HCT116 (cell line): Measurements from ENCODE around the gene PLK4. TPM values are rescaled to one million over a fixed set of nuclear protein-coding genes. Genes with fewer than 3 reads are reported as not detected.
"Not testable (repeated sequence)": the region's sequence is repeated elsewhere in the genome, so short reads cannot be mapped to it uniquely, and the experiment has no call there.

Source experiments
- ATAC-seq: fragments of 200-7000 bp; cut with Tn5 transposase; 2 replicates; pipeline ENCODE4 v1.9.1; 2020; ENCODE audit warnings: mild to moderate bottlenecking, moderate library complexity
- BruUV-seq: library from RNA; stranded (reverse); fragments of 400-500 nt; replicated peaks from 2 replicates; lab custom pipeline; 2021; lab: Mats Ljungman, UMichigan
- CTCF ChIA-PET: fragments of 300-600 bp; sonication (Branson Sonifier 250); formaldehyde crosslinking; loops from one replicate; lab custom pipeline; 2021; ENCODE audit warnings: antibody characterized with exemption; lab: Charles Lee
- POLR2A ChIA-PET: fragments of 300-600, 350-600 bp; sonication (Branson Sonifier 250); formaldehyde crosslinking; loops from one replicate; lab custom pipeline; 2021; ENCODE audit warnings: antibody characterized with exemption; lab: Charles Lee
- RAD21 ChIA-PET, 2 experiments: fragments of 300-600 bp; sonication (Branson Sonifier 250); formaldehyde crosslinking; loops; one replicate each; lab custom pipeline; 2023; ENCODE audit warnings: low total read pairs in 2 of 2; ENCODE audit not compliant: uncharacterized antibody in 2 of 2, unreplicated experiment in 2 of 2, low non-redundant PET in 1 of 2; lab: Charles Lee
- DNase-seq: peaks from one replicate; pipeline ENCODE4 v3.0.0-alpha.2; 2010; ENCODE audit warnings: low read depth, low spot score
- H2AFZ ChIP-seq: fragments of 200-600 bp; shearing (Covaris generic), sonication (generic); 2 replicates; pipeline ENCODE4 v1.6.1; 2017; ENCODE audit warnings: low read depth, mixed run types, mixed read lengths, antibody characterized with exemption, low read length; ENCODE audit not compliant: poor library complexity, severe bottlenecking
- H3K27ac ChIP-seq: 2 replicates; pipeline ENCODE4 v1.5.1; 2012; ENCODE audit warnings: low read depth, low read length
- H3K27me3 ChIP-seq: fragments of 200-600 bp; sonication (generic); 2 replicates; pipeline ENCODE4 v1.6.1; 2016; ENCODE audit warnings: mixed run types, low read length, mixed read lengths; ENCODE audit not compliant: insufficient read depth
- H3K36me3 ChIP-seq, 2 experiments: fragments of 200-500 bp in 1 of 2; fragments of 200-600 bp in 1 of 2; sonication (Bioruptor generic) in 1 of 2; sonication (generic) in 1 of 2; 2 replicates each; pipeline versions ENCODE4 v1.5.1 to v1.6.1; 2014 to 2016; ENCODE audit warnings: low read length in 2 of 2, inconsistent platforms in 1 of 2, mixed read lengths in 1 of 2, mixed run types in 1 of 2; ENCODE audit not compliant: insufficient read depth in 2 of 2, control insufficient read depth in 1 of 2
- H3K4me1 ChIP-seq, 2 experiments: fragments of 200-600 bp in 1 of 2; sonication (generic) in 1 of 2; 2 replicates each; pipeline versions ENCODE4 v1.5.1 to v1.6.1; 2012 to 2017; ENCODE audit warnings: low read length in 2 of 2, inconsistent platforms in 1 of 2, mild to moderate bottlenecking in 1 of 2, mixed read lengths in 1 of 2, mixed run types in 1 of 2, moderate library complexity in 1 of 2; ENCODE audit not compliant: insufficient read depth in 2 of 2, control insufficient read depth in 1 of 2
- H3K4me2 ChIP-seq: fragments of 200-600 bp; sonication (generic); 2 replicates; pipeline ENCODE4 v1.6.1; 2017; ENCODE audit warnings: mixed run types, low read length, mixed read lengths
- H3K4me3 ChIP-seq, 2 experiments: fragments of 200-600 bp in 1 of 2; sonication (generic) in 1 of 2; replicated peaks in 1 of 2; 2 replicates each; pipeline ENCODE4 v1.5.1; 2011 to 2016; ENCODE audit warnings: low read length in 2 of 2, control low read depth in 1 of 2, low read depth in 1 of 2, mild to moderate bottlenecking in 1 of 2, mixed read lengths in 1 of 2, mixed run types in 1 of 2
- H3K79me2 ChIP-seq: fragments of 200-600 bp; sonication (generic); 2 replicates; pipeline ENCODE4 v1.6.1; 2017; ENCODE audit warnings: mild to moderate bottlenecking, mixed run types, low read length, moderate library complexity, mixed read lengths; ENCODE audit not compliant: insufficient read depth
- H3K9ac ChIP-seq: fragments of 200-600 bp; sonication (generic); 2 replicates; pipeline ENCODE4 v1.6.1; 2016; ENCODE audit warnings: low read length, mixed read lengths
- H3K9me2 ChIP-seq: fragments of 200-600 bp; sonication (generic), shearing (Covaris generic); 2 replicates; pipeline ENCODE4 v1.6.1; 2017; ENCODE audit warnings: mixed run types, mild to moderate bottlenecking, moderate library complexity; ENCODE audit not compliant: insufficient read depth
- H3K9me3 ChIP-seq, 2 experiments: fragments of 200-500 bp in 1 of 2; fragments of 200-600 bp in 1 of 2; sonication (Bioruptor generic) in 1 of 2; sonication (generic) in 1 of 2; 2 replicates each; pipeline ENCODE4 v1.6.1; 2014 to 2017; ENCODE audit warnings: low read length in 2 of 2, mixed read lengths in 2 of 2, inconsistent platforms in 1 of 2, low read depth in 1 of 2, mild to moderate bottlenecking in 1 of 2, mixed run types in 1 of 2, moderate library complexity in 1 of 2; ENCODE audit not compliant: control insufficient read depth in 1 of 2, insufficient read depth in 1 of 2
- H4K20me1 ChIP-seq: fragments of 200-600 bp; sonication (generic), shearing (Covaris generic); 2 replicates; pipeline ENCODE4 v1.6.1; 2017; ENCODE audit warnings: mixed run types, mild to moderate bottlenecking, moderate library complexity; ENCODE audit not compliant: insufficient read depth
- CBX3 ChIP-seq: IDR thresholded peaks from 2 replicates; pipeline ENCODE4 v1.6.1; 2012; ENCODE audit warnings: low read depth
- EGR1 ChIP-seq: IDR thresholded peaks from 2 replicates; pipeline ENCODE4 v1.6.1; 2012; ENCODE audit warnings: low read depth
- EZH2 ChIP-seq: fragments of 200-600 bp; sonication (generic); IDR thresholded peaks from 2 replicates; pipeline ENCODE4 v1.6.1; 2017; ENCODE audit warnings: antibody characterized with exemption, mixed run types
- FOSL1 ChIP-seq: IDR thresholded peaks from 2 replicates; pipeline ENCODE4 v1.6.1; 2012; ENCODE audit warnings: low read depth
- RAD21 ChIP-seq: IDR thresholded peaks from 2 replicates; pipeline ENCODE4 v1.6.1; 2012; ENCODE audit warnings: low read depth, mild to moderate bottlenecking
- SIN3A ChIP-seq: IDR thresholded peaks from 2 replicates; pipeline ENCODE4 v1.6.1; 2012; ENCODE audit warnings: low read depth
- SP1 ChIP-seq: IDR thresholded peaks from 2 replicates; pipeline ENCODE4 v1.6.1; 2012; ENCODE audit warnings: low read depth
- TCF7L2 ChIP-seq: IDR thresholded peaks from 2 replicates; pipeline ENCODE4 v1.7.0; 2011; ENCODE audit warnings: borderline replicate concordance, inconsistent platforms; ENCODE audit not compliant: insufficient read depth, insufficient read length; ENCODE audit errors: extremely low read depth
- intact Hi-C: fragments of 100-400 bp; cut with micrococcal nuclease; formaldehyde crosslinking; loops from 2 replicates; pipeline ENCODE4 v1.10.0; 2022
- total RNA-seq: library from RNA; stranded (reverse); gene quantifications from one replicate; pipeline ENCODE4 v1.2.1, GENCODE V29; 2021; ENCODE audit not compliant: unreplicated experiment
- TF ChIP-seq, protein P1 (sequence below): IDR thresholded peaks from 2 replicates; pipeline ENCODE4 v1.6.1; 2011; ENCODE audit warnings: mild to moderate bottlenecking, low read length, moderate library complexity; ENCODE audit not compliant: insufficient replicate concordance; ENCODE audit errors: extremely low read depth

Gene PLK4
- total RNA-seq, 1 experiment from 2014 or later, result 34.8 TPM

DNA sequence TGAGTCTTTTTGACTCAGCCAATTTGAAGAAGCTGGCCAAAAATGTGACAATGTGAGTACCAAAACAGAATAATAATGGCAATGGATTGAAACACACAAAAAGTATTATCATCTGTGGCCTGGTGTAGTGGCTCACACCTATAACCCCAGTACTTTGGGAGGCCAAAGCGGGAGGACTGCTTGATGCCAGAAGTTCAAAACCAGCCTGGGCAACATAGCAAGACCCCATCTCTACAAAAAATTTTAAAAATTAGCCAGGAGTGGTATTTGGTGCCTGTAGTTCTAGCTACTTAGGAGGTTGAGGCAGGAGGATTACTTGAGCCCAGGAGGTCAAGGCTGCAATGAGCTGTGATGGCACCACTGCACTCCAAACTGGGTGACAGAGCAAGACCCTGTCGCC, 41.5 kb downstream of the PLK4 start:
- POLR2A ChIA-PET, result no interaction called here

DNA sequence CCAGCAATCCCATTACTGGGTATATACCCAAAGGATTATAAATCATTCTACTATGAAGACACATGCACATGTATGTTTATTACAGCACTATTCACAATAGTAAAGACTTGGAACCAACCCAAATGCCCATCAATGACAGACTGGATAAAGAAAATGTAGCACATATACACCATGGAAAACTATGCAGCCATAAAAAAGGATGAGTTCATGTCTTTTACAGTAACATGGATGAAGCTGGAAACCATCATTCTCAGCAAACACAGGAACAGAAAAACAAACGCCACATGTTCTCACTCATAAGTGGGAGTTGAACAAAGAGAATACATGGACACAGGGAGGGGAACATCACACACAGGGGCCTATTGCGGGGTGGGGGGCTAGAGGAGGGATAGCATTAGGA, 45.0 kb downstream of the PLK4 start:
- H3K9ac ChIP-seq, H3K9me3 ChIP-seq, H4K20me1 ChIP-seq, DNase-seq, ATAC-seq, H3K4me3 ChIP-seq, H2AFZ ChIP-seq, POLR2A ChIA-PET, RAD21 ChIA-PET, H3K4me2 ChIP-seq, H3K36me3 ChIP-seq, CTCF ChIA-PET, H3K27me3 ChIP-seq, H3K9me2 ChIP-seq, H3K79me2 ChIP-seq, H3K27ac ChIP-seq, H3K4me1 ChIP-seq, intact Hi-C loops, BruUV-seq: not testable (repeated sequence)

More for the DNA sequence above, 41.5 kb downstream of the PLK4 start:
- Histone ChIP-seq H3K9ac (no peak overlapping the region), H3K9me3 (no peaks in the 10 kb centered on the region), H3K4me3 (no peak overlapping the region), H4K20me1 (no peaks in the 10 kb centered on the region), H3K36me3 (peaks cover 7 to 9% of the 10 kb centered on the region in 2 experiments; a peak in 3 of 4 replicates), H3K79me2 (no peaks in the 10 kb centered on the region), H3K9me2 (no peaks in the 10 kb centered on the region), H3K4me2 (no peak overlapping the region), H3K27ac (no peak overlapping the region), H3K27me3 (no peaks in the 10 kb centered on the region), H3K4me1 (no peaks in the 10 kb centered on the region), H2AFZ (no peak overlapping the region)
- intact Hi-C loops, result no loop called here
- no TSS peak for BruUV-seq
- no peak for DNase-seq
- ChIA-PET RAD21 (no interaction called here), CTCF (no interaction called here)
- TF ChIP-seq CBX3, result no peak
- no peak for TF ChIP-seq SP1
- TF ChIP-seq EZH2, result no peak
- no peak for TF ChIP-seq RAD21
- TF ChIP-seq, protein P1, sequence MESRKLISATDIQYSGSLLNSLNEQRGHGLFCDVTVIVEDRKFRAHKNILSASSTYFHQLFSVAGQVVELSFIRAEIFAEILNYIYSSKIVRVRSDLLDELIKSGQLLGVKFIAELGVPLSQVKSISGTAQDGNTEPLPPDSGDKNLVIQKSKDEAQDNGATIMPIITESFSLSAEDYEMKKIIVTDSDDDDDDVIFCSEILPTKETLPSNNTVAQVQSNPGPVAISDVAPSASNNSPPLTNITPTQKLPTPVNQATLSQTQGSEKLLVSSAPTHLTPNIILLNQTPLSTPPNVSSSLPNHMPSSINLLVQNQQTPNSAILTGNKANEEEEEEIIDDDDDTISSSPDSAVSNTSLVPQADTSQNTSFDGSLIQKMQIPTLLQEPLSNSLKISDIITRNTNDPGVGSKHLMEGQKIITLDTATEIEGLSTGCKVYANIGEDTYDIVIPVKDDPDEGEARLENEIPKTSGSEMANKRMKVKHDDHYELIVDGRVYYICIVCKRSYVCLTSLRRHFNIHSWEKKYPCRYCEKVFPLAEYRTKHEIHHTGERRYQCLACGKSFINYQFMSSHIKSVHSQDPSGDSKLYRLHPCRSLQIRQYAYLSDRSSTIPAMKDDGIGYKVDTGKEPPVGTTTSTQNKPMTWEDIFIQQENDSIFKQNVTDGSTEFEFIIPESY, result no peak
- TF ChIP-seq TCF7L2, result no peak
- no peak for TF ChIP-seq FOSL1
- no peak for TF ChIP-seq SIN3A
- no peak for TF ChIP-seq EGR1
- no peak for ATAC-seq
